Neural crest cell (in vitro differentiated cells): ENCODE measurements around the gene NSUN6. TPM values are rescaled to one million over a fixed set of nuclear protein-coding genes. Genes with fewer than 3 reads are reported as not detected.

Source experiments
- DNase-seq: peaks from one replicate; pipeline ENCODE4 v3.0.0; 2021; ENCODE audit warnings: low read depth, mixed read lengths, low spot score
- H3K27ac Mint-ChIP-seq: one replicate; pipeline ENCODE4 v1.8.0; 2021; ENCODE audit warnings: mild to moderate bottlenecking, mixed read lengths; ENCODE audit not compliant: unreplicated experiment
- H3K27me3 Mint-ChIP-seq: 2 replicates; pipeline ENCODE4 v1.8.0; 2021; ENCODE audit warnings: low read depth, mild to moderate bottlenecking, mixed read lengths
- H3K36me3 Mint-ChIP-seq: 2 replicates; pipeline ENCODE4 v1.8.0; 2021; ENCODE audit warnings: low read depth, mild to moderate bottlenecking, mixed read lengths
- H3K4me1 Mint-ChIP-seq: 2 replicates; pipeline ENCODE4 v1.8.0; 2021; ENCODE audit warnings: mixed read lengths
- H3K4me3 Mint-ChIP-seq: one replicate; pipeline ENCODE4 v1.8.0; 2021; ENCODE audit warnings: mild to moderate bottlenecking, mixed read lengths
- H3K9me3 Mint-ChIP-seq: 2 replicates; pipeline ENCODE4 v1.8.0; 2021; ENCODE audit warnings: mixed read lengths
- total RNA-seq: library from RNA; stranded (reverse); gene quantifications from 2 replicates; pipeline ENCODE4 v1.2.1, GENCODE V29; 2021
- TF ChIP-seq, protein P1 (sequence below): fragments of 200-600 bp; sonication (generic); conservative IDR thresholded peaks from 2 replicates; pipeline ENCODE4 v1.5.0; 2021; ENCODE audit warnings: antibody characterized with exemption, mild to moderate bottlenecking

Gene NSUN6
- total RNA-seq, 1 donor from 2014 or later = 18.4 TPM

DNA sequence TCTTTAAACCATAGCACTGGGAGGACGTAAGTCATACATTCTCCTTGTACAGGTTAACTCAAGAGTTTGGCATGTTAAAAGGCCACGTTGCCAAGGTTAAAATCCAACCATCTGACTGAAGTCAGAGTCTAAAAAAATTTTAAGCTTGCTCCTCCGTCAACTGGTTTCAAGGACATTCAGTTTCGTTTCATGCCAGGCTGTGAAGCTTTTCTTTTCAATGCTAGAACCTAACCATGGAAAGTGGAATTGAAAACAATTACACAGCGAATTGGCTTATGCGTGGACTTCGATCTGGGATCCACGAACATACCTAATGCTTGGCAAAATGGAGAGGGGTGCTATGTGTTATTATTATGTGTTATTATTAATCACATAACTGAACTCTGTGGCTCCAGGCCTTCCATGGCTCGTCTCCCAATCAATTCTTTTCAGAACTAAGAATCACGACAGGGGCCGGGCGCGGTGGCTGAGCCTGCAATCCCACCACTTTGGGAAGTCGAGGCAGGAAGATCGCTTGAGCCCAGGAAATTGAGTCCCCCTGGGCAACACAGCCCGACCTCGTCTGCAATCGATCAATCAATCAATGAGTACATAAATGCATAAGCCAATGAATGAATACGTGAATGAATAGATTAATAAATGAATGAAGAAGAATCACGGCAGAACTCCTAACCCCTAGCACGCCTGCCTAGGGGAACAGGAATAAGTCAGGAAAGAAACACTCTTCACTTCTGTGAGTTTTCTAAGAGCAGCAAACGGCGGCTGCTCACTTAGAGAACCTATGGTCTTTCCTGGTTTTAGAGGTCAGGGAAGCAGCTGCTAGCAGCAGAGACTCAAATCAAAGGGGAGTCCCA is 7.1 kb upstream of the NSUN6 start:
- H3K9me3 Mint-ChIP-seq = no peaks in the 10 kb centered on the region
- no peaks in the 10 kb centered on the region for H3K27me3 Mint-ChIP-seq
- H3K36me3 Mint-ChIP-seq = peaks cover 7% of the 10 kb centered on the region
- no peak for DNase-seq
- peaks cover 35% of the 10 kb centered on the region for H3K4me1 Mint-ChIP-seq
- H3K27ac Mint-ChIP-seq = peak overlapping the region; percentile 99
- H3K4me3 Mint-ChIP-seq = peak overlapping the region; percentile 99
- TF ChIP-seq, protein P1, sequence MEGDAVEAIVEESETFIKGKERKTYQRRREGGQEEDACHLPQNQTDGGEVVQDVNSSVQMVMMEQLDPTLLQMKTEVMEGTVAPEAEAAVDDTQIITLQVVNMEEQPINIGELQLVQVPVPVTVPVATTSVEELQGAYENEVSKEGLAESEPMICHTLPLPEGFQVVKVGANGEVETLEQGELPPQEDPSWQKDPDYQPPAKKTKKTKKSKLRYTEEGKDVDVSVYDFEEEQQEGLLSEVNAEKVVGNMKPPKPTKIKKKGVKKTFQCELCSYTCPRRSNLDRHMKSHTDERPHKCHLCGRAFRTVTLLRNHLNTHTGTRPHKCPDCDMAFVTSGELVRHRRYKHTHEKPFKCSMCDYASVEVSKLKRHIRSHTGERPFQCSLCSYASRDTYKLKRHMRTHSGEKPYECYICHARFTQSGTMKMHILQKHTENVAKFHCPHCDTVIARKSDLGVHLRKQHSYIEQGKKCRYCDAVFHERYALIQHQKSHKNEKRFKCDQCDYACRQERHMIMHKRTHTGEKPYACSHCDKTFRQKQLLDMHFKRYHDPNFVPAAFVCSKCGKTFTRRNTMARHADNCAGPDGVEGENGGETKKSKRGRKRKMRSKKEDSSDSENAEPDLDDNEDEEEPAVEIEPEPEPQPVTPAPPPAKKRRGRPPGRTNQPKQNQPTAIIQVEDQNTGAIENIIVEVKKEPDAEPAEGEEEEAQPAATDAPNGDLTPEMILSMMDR = no peak

DNA sequence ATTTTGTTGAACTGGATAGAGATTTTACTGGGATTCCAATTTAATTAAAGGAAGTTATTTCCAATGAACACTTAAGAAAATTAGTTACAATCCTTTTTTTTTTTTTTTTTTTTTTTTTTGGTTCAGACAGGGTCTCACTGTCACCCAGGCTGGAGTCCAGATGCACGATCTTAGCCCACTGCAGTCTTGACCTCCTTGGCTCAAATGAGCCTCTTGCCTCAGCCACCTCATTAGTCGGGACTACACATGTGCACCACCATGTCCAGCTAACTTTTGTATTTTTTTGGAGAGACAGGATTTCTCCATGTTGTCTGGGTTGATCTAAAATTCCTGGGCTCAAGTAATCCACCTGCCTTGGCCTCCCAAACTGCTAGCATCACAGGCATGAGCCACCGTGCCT is 5.3 kb upstream of the NSUN6 start:
- H3K4me1 Mint-ChIP-seq = peaks cover 35% of the 10 kb centered on the region
- peaks cover 7% of the 10 kb centered on the region for H3K36me3 Mint-ChIP-seq
- no peak overlapping the region for H3K27ac Mint-ChIP-seq
- no peaks in the 10 kb centered on the region for H3K9me3 Mint-ChIP-seq
- H3K27me3 Mint-ChIP-seq = no peaks in the 10 kb centered on the region
- H3K4me3 Mint-ChIP-seq = peak overlapping the region; percentile 72
- TF ChIP-seq, protein P1 = no peak
- DNase-seq = no peak

DNA sequence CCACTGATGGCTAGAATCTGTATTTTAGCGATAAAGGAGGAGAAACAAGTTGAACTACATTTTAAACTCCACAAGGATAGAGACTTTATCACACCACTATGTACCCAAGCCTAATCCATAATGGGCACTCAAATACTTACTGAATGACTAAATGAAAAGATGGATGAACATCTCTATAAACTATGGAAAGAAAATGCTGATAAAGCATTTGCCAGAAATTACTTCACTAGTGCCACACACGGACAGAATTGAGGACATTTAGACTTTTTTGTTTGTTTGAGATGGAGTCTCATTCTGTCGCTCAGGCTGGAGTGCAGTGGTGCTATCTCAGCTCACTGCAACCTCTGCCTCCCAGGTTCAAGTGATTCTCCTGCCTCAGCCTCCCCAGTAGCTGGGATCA is 1.7 kb upstream of the NSUN6 start:
- Mint-ChIP-seq H3K36me3 (no peaks in the 10 kb centered on the region), H3K9me3 (no peaks in the 10 kb centered on the region), H3K27me3 (no peaks in the 10 kb centered on the region), H3K4me3 (peak overlapping the region; percentile 99), H3K27ac (no peak overlapping the region), H3K4me1 (peaks cover 42% of the 10 kb centered on the region)
- no peak for DNase-seq
- TF ChIP-seq, protein P1 = no peak

DNA sequence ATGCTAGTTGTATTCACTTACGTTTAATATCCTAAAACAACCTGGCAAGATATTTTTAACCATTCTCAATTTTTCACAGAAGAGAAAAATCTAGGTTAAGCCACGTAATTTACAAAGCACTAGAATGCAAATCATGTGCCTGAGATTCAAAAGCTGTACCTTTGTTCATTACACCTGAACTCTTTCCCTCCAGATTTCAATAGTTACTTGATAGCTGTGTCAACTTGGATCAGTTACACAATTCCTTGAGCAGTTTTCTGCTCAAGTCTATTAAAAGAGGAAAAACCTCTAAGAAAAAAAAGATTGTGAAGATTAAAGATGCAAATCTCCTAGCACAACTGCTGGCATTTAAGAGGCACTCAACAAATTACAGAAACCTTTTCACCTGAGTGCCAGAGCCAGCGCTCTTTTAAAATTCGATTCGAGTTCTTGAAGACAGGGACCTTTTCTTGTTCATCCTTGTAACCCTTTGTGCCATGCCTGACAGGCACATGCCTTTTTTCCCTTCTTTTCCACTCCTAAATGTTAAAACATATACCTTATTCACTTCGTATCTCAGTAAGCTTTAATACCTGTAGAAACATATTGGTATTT is 886 bp downstream of the NSUN6 start:
- Mint-ChIP-seq H3K27me3 (no peaks in the 10 kb centered on the region), H3K4me3 (peak overlapping the region; percentile 99), H3K27ac (peak overlapping the region; percentile 99), H3K4me1 (peaks cover 42% of the 10 kb centered on the region), H3K9me3 (no peaks in the 10 kb centered on the region), H3K36me3 (no peaks in the 10 kb centered on the region)
- DNase-seq = no peak
- TF ChIP-seq, protein P1 = no peak

DNA sequence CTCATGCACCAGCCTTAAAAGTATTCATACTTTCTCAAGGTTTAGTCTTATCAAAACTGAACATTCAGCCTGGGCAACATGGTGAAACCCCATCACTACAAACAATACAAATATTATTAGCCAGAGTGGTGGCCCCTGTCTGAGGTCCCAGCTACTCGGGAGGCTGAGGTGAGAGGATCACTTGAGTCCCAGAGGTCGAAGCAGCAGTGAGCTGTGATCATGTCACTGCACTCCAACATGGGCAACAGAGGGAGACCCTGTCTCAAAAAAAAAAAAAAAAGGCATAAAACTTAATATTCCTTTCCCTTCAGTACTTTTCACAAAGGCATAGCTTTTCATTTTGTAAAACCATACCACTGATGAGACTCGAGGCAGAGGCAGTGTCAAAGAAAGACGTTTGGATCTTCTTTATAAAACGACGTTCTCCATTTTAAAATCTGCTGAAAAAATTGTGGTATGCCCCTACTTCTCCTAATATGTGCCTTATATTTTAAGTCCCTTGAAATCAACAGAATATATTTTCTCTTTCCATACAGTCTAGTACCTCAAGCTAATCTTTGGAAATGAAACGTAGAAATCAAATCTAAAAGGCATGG is 1.9 kb downstream of the NSUN6 start:
- no peak overlapping the region for H3K27ac Mint-ChIP-seq
- TF ChIP-seq, protein P1 = no peak
- peaks cover 42% of the 10 kb centered on the region for H3K4me1 Mint-ChIP-seq
- H3K27me3 Mint-ChIP-seq = no peaks in the 10 kb centered on the region
- H3K9me3 Mint-ChIP-seq = no peaks in the 10 kb centered on the region
- no peak for DNase-seq
- H3K4me3 Mint-ChIP-seq = peak overlapping the region; percentile 99
- H3K36me3 Mint-ChIP-seq = no peaks in the 10 kb centered on the region
